Stimulated activated CD8-positive, alpha-beta memory T cell treated with anti-CD3 and anti-CD28 coated beads, Interleukin-4, amount 100 ng/mL, for 48 hours (primary cell): ENCODE measurements around the gene CHD5.

Experiments
- DNase-seq: peaks from one replicate; pipeline ENCODE4 v3.0.0-alpha.2; 2020

CHD5 gene

GRCh38 chr1:6151291-6151822 lies 28.8 kb downstream of the CHD5 start:
- no peak for DNase-seq

DNA sequence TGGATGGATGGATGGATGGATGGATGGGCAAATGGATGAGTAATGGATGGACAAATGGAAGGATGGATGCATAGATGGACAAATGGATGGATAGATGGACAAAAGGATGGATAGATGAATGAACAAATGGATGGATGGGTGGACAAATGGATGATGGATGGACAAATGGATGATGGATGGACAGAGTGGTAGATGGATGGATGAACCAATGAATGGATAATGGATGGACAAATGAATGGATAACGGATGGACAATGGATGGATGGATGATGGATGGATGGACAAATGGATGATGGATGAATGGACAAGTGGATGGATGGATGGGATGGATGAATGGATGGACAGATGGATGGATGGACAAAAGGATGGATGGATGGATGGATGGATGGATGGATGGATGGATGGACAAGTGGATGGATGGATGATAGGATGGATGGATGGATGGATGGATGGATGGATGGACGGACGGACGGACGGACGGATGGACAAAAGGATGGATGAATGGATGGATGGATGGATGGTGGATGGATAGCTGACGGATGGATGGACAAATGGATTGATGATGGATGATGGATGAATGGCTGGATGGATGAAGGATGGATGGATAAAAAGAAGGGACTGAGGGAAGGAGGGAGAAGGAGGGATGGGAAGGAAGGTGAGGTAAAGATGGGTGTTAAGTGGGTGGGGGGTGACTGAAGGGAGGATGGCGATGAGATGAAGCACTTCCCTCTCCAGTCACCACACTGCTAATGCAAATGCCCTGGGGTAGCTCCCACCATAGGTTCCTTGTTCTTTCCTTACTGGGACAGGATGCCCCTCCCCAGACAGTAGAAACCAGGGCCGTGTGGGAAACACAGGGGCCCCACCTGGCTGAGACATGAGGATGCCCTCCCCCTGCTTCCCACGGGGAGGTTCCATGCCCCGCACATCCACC lies 29.8 kb downstream of the CHD5 start:
- DNase-seq, result no peak

DNA sequence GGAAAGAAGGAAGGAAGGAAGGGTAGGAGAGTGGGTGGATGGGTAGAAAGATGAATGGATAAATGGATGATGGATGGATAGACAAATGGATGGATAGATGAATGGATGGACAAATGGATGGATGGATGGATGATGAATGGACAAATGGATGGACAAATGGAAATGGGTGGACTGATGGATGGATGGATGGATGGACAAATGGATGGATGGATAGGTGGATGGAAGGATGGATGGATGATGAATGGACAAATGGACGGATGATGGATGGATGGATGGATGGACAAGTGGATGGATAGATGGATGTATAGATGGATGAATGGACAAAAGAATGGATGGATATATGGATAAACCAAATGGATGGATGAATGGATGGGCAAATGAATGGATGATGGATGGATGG lies 30.5 kb downstream of the CHD5 start:
- no peak for DNase-seq

DNA sequence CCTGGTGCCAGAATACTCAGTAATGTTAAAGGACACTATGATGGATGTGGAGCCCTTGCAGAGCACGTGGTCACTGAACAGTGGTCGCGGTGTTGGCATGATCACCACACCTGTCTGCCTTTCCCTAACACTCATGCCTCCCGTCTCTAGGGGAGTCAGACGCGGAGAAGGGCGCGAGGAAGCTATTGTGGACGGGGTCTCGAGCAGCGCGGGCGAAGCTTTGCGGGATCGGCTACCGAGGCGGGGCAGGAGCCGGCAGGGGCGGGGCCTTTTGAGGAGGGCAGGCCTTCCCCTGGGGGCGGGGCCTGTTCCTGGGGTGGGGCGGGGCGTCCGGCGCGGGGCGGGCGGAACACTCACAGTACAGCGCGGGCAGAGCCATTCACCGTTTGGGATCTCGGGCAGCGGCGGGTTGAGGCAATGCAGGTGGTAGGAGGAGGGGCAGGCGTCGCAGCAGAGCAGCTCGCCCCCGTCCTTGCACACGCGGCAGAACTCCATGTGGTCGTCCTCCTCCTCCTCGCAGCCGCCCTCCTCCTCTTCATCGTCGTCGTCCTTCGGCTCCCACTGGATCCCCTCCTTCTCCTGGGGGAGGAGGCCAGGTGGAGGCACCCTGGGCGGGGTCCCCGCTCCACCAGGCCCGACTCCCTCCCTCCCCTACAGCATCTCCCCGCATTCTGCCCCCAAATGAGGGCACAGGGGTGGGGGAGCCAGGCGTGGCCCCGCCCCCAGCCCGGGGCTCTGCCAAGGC lies 31.5 kb downstream of the CHD5 start:
- DNase-seq, result peak; percentile 83

GRCh38 chr1:6145864-6146410 lies 34.2 kb downstream of the CHD5 start:
- DNase-seq, result no peak

- DNase-seq, result no peak
Measured at GRCh38 chr1:6145396-6145750, 34.7 kb downstream of the CHD5 start.

- no peak for DNase-seq
Measured at GRCh38 chr1:6144647-6145395, 35.3 kb downstream of the CHD5 start.

DNA sequence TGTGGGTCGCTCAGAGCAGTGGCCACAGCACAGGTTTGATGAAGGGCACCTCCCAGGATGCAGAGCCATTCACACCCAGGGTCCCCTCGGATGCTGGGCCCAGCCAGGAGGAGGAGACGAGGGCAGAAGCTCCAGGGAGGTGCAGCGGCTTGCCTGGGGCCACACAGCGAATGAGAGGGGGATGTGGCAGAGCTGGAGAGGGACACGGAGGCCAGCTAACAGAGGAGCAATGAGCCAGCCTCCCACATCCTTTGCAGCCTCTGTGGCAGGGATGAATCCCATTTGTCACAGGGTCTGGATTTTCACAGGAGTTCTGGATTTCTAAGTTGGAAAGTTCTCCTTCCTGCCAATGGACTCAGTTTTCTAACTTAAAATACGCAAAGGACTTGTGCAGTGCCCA lies 35.9 kb downstream of the CHD5 start:
- DNase-seq, result no peak

- no peak for DNase-seq
Measured at GRCh38 chr1:6143395-6143794, 36.7 kb downstream of the CHD5 start.

DNA sequence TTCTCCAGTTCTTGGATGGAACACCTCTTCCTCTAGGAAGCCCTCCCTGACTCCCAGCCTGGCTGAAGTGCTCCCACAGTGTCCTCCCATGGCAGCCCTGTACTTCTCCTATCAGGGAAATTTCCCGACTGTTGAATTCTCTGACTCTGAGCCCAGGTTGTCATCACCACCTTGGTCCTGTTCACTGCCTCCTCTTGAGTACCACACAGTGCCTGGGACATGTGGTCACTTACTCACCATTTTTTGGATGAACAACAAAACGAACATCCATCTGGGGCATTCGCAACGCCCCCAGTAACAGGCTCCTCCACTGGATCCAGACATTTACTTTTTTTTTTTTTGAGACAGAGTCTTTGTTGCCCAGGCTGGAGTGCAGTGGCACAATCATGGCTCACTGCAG lies 37.4 kb downstream of the CHD5 start:
- no peak for DNase-seq

- no peak for DNase-seq
Measured at GRCh38 chr1:6142036-6142621, 38.0 kb downstream of the CHD5 start.

- DNase-seq, result peak; percentile 43
Measured at GRCh38 chr1:6141592-6141991, 38.5 kb downstream of the CHD5 start.

DNA sequence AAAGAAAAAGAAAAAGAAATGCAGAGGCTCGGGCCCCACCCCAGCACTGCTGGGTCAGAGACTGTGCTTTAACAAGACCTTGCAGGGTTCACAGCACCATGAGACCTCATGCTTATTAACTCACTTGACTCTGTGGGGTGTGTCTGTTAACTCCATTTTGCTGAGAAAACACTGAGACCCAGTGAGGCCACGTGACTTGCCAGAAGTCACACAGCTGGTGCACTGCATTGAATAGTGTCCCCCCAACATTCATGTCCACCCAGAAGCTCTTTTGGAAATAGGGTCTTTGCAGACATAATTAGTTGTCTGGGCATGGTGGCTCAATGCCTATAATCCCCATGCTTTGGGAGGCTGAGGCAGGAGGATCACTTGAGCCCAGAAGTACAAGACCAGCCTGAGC lies 39.7 kb downstream of the CHD5 start:
- DNase-seq, result no peak

DNA sequence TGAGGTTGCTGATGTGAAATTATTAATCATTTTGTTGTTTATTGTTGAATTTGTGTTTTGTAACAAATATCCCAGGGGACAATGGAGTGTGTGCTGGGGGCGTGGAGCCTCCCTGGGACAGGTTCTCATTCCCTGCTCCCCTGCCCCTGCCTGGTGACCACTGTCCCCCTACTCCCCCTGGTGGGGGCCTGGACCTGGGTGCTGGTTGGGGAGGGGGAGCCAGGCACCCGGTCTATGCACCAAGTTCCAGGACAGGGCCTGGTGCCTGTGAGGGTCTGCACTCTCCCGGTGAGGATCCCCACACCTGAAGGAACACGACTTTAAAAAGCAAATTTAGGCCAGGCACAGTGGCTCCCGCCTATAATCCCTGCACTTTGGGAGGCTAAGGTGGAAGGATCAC lies 42.4 kb downstream of the CHD5 start:
- no peak for DNase-seq

DNA sequence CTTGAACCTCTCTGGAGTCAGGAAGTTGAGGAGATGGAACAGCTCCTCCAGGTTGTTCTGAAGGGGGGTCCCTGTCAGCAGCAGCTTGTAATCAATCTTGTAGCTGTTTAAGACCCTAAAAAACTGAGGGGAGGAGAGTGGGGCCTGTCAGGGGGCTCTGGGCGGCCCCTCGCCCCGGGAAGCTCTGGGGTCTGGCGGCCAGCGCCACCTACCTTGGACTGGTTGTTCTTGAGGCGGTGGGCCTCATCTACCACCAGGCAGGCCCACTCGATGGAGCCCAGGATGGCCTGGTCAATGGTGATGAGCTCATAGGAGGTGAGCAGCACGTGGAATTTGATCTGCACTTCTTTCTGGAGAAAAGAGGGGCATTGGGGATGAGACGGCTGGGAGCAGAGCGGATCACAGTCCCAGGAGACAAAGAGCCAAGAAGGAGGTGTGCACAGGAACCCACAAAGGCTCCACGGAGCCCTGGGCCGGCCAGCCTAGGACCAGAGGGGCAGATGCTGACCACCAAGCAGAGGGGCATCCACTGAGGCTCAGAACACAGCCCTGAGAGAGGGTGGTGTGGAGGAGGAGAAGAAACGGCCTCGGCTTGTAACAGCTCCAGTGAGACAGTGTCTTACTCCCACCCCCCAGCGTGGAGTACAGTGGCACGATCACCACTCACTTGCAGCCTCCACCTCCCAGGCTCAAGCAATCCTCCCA lies 43.5 kb downstream of the CHD5 start:
- DNase-seq, result no peak

- no peak for DNase-seq
Measured at GRCh38 chr1:6134741-6135510, 45.2 kb downstream of the CHD5 start.

DNA sequence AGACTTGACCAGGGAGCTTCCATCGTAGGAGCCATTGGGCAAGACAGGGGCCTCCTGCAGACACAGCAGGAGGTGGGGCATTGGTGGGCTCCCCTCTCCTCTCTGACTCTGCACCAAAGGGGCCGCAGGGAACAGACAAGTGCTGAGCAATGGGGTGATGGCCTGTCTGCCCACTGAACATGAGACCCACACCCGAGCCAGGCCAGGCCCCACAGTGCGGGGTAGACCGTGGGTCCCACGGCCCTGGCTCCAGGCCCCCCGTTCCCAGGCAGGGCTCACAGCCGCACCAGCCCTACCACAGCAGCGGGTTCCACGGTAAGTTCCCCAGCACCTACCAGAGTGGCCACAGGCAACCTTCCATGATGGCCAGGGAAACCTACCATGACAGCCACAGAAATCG lies 45.9 kb downstream of the CHD5 start:
- no peak for DNase-seq

DNA sequence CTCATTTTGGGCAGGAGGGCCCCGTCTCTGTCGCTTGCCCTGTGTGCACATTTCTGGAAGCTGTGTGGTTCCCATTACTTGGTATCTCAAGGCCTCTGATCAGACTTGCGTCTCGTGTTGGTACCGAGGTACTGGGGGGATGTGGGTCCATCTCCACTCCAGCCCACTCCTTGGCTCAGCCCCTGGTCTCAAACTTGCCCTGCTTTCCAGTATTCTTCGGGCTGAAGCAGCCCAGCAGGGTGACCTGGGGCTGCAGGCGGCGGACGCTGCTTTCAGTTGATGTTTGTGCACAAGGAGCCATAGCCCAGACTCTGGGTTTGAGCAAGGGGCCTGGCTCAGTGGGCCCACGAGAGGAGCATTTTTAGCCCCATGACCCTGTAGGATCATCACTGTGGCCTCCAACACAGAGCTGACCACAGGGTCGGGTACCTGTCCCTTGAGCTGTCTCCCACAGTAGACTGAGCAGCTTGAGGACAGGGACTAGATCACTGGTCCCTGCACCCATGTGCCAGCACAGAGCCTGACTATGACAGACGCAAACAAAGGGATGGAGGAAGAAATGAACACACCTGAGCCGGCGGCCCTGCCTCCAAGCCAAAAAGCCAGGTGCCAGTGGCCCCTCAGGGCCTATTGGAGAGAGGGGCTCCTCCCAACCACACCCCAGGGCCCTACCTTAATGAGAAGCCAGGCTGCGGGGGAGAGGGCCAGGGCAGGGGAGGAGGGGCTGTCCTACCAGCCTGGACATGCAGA lies 46.8 kb downstream of the CHD5 start:
- no peak for DNase-seq

DNA sequence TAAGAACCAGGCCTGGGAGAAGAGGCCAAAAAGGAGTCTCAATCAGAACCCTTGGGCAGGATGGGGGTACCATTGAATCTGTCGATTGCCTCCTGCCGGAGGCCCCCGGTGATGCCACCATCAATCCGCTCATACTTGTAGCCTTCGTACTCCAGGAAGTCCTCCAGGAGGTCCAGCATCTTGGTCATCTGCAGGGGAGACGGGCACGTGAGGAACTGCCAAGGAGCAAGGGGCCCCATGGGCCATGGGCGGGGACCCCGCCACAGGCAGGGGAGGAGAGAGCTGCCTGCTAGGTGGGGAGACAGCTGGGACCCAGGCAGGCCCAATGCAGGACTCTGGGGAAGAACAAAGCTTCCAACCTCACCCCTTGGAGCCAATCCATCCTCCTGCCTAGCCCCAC lies 48.6 kb downstream of the CHD5 start:
- DNase-seq, result no peak

GRCh38 chr1:6130596-6130995 lies 49.5 kb downstream of the CHD5 start:
- no peak for DNase-seq
